ENCODE data around the gene MRPL47. TPM values are rescaled to one million over a fixed set of nuclear protein-coding genes. Genes with fewer than 3 reads are reported as not detected.

Gene MRPL47
- total and polyA plus RNA-seq, 2 of the 13 experiments (the other 11 are each of a cell fraction or from before 2014, with no cell fraction given), result 36.1 to 83.8 TPM

DNA sequence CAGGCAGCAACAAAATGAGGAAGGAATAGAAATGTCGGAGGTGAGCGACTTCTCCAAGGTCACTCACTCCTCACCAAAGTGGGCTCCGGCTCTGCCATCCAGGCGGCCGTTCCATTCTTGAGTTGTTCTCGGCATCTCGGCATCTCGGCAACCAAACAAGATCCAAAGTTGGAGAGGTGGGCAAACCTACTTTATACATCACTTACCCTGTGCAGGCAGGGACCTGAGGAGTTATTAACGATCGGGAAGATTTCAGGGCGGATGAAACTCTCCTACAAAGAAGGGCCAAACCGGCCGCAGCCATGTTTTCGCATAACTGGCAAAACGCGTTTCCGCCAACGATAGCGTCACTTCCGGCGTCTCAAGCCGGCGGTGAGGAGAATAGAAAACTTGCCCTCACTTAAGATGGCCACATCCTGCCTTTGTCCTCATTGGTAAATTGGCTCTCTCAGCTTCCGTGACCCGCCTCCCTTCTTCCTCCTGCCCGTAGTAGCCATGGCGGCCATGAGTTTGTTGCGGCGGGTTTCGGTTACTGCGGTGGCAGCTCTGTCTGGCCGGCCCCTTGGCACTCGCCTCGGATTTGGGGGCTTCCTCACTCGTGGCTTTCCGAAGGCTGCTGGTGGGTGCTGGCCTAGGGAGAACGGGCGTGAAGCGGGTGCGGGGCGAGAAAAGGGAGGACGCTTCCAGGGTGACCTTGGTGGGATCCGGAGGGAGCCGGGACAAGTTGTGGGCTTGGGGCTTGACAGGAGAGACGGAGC is at the start of gene MRPL47, which contains the start of gene NDUFB5 (continued):
- TF ChIP-seq, protein P1, sequence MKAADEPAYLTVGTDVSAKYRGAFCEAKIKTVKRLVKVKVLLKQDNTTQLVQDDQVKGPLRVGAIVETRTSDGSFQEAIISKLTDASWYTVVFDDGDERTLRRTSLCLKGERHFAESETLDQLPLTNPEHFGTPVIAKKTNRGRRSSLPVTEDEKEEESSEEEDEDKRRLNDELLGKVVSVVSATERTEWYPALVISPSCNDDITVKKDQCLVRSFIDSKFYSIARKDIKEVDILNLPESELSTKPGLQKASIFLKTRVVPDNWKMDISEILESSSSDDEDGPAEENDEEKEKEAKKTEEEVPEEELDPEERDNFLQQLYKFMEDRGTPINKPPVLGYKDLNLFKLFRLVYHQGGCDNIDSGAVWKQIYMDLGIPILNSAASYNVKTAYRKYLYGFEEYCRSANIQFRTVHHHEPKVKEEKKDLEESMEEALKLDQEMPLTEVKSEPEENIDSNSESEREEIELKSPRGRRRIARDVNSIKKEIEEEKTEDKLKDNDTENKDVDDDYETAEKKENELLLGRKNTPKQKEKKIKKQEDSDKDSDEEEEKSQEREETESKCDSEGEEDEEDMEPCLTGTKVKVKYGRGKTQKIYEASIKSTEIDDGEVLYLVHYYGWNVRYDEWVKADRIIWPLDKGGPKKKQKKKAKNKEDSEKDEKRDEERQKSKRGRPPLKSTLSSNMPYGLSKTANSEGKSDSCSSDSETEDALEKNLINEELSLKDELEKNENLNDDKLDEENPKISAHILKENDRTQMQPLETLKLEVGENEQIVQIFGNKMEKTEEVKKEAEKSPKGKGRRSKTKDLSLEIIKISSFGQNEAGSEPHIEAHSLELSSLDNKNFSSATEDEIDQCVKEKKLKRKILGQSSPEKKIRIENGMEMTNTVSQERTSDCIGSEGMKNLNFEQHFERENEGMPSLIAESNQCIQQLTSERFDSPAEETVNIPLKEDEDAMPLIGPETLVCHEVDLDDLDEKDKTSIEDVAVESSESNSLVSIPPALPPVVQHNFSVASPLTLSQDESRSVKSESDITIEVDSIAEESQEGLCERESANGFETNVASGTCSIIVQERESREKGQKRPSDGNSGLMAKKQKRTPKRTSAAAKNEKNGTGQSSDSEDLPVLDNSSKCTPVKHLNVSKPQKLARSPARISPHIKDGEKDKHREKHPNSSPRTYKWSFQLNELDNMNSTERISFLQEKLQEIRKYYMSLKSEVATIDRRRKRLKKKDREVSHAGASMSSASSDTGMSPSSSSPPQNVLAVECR (CRISPR knock-in tag; IDR thresholded peaks at IDR 0.05; ENCODE audit: borderline replicate concordance), result peak; percentile 93
- TF ChIP-seq NCOA1 (CRISPR knock-in tag; IDR thresholded peaks at IDR 0.05) (0 out of 2 replicates have a peak, but pooled peaks have one; percentile 54), AHR (CRISPR knock-in tag; IDR thresholded peaks at IDR 0.05) (no peak), ZNF616 (CRISPR knock-in tag; IDR thresholded peaks at IDR 0.05; ENCODE audit: low read depth) (0 out of 2 replicates have a peak, but pooled peaks have one; percentile 45), SRSF4 (IDR thresholded peaks at IDR 0.05; ENCODE audit: low read depth, low read length, poor library complexity, severe bottlenecking) (no peak), ZNF574 (CRISPR knock-in tag; IDR thresholded peaks at IDR 0.05) (peak; percentile 95), ZFYVE20 (CRISPR knock-in tag; IDR thresholded peaks at IDR 0.05; ENCODE audit: borderline replicate concordance, low read depth) (no peak), ZNF143 (CRISPR knock-in tag; IDR thresholded peaks at IDR 0.05) (0 out of 2 replicates have a peak, but pooled peaks have one; percentile 25), ZNF563 (CRISPR knock-in tag; IDR thresholded peaks at IDR 0.05) (peak; percentile 56; the same call in 1 of the 2 replicates), SYNCRIP (IDR thresholded peaks at IDR 0.05; ENCODE audit: insufficient read depth, low read depth, low read length) (no peak), ZNF678 (CRISPR knock-in tag; IDR thresholded peaks at IDR 0.05) (no peak), RBFOX2 (IDR thresholded peaks at IDR 0.05; ENCODE audit: low read depth, low read length) (peak; percentile 88), YEATS2 (CRISPR knock-in tag; IDR thresholded peaks at IDR 0.05; ENCODE audit: borderline replicate concordance) (peak; percentile 88; the same call in 1 of the 2 replicates), PITX1 (CRISPR knock-in tag; IDR thresholded peaks at IDR 0.05) (no peak; the same call in 1 of the 2 replicates), MEIS2 (CRISPR knock-in tag; IDR thresholded peaks at IDR 0.05) (no peak), CREM (IDR thresholded peaks at IDR 0.05) (peak; percentile 98), CREM (CRISPR knock-in tag; IDR thresholded peaks at IDR 0.05) (no peak), ZFY (CRISPR knock-in tag; IDR thresholded peaks at IDR 0.05) (peak; percentile 83), FOSL1 (CRISPR knock-in tag; IDR thresholded peaks at IDR 0.05; ENCODE audit: borderline replicate concordance) (no peak), ZMYM4 (CRISPR knock-in tag; IDR thresholded peaks at IDR 0.05) (peak; percentile 85), TSC22D2 (CRISPR knock-in tag; IDR thresholded peaks at IDR 0.05; ENCODE audit: borderline replicate concordance) (peak; percentile 55; the same call in 1 of the 2 replicates), ZFAT (CRISPR knock-in tag; conservative IDR thresholded peaks at IDR 0.05) (no peak), MATR3 (CRISPR knock-in tag; IDR thresholded peaks at IDR 0.05) (no peak)
- TF ChIP-seq, protein P2, sequence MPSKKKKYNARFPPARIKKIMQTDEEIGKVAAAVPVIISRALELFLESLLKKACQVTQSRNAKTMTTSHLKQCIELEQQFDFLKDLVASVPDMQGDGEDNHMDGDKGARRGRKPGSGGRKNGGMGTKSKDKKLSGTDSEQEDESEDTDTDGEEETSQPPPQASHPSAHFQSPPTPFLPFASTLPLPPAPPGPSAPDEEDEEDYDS (CRISPR knock-in tag; IDR thresholded peaks at IDR 0.05), result peak; percentile 88
